HG03108 (cell line): Measurements from ENCODE around the gene TNNI3K.

Experiments used
- ATAC-seq: cut with Tn5 transposase; IDR thresholded peaks from one replicate; pipeline ENCODE4 v1.9.1; 2021; ENCODE audit warnings: moderate library complexity; ENCODE audit not compliant: unreplicated experiment

The TNNI3K gene

DNA sequence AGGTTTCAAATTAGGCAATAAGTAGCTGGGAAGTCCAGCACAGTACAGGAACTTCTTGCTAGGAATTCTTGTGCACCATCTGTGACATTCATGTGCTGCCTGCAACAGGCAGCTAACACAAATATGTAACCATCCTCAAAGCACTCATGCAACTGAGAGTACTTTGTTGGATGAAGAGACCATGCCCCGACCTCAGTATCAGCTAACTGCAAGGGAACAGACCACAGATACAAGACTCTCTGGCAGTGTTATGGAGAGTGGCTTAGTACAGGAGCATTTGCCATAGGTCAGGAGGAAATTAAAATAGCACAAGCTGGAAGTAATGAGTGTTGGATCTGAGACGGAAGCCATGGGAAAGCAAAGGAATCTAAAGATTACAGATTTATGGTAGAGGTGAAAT, 153.7 kb downstream of the TNNI3K start:
- ATAC-seq: no peak

DNA sequence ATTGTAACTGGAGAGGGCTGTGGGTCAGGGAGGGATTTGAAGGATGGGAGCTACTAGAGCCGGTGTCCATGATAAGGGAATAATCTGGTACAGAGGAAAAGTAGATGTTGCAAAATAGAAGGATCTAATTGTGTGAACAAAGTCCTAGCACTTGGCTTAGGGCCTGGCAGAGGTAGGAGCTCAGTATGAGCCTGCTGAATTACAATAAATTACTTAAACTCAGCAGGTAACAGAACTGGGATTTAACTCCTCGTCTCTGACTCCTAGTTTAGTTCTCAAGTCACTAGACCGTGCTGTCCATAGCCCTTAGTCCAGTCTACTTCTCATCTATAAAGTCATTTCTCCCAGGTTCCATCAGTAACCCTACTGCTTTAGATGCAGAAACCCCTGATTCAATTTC, 157.0 kb downstream of the TNNI3K start:
- ATAC-seq: no peak

DNA sequence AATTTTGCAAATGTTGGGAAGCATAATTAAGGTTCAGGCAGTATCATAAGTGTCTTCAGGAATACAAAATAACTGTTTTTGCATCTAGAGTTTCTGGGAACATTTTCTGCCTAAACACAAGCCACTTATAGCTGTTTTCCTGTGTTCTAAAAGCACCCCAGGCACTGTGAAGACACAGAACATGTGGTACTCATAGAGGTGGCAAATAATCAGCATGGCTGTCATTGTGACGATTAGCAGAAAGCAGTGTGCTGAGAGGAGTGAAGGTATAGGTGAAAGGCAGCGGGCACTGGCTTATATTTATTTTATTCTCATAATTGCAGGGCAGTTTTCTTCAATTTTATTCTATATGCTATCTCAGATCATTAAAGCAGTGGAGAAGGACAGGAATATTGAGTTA, 157.7 kb downstream of the TNNI3K start:
- ATAC-seq: no peak

DNA sequence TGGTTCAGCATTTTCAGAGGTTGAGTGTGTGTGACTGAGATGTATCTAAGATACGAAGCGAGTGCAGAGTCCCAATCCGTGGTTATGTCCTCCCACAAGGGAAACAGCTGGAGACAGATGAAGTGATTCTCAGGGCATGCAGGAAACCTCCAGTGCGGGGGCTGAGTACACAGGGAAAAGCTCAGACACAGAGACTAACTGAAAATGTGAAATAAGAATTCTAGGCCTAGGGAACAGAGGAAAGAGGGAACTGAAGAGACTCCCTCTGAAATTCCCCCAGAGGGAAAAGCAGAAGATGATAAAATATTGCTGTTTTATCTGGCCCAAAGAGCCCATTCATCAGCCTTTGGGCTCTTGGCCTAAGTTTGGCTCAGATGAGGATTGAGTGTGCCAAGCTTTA, 160.4 kb downstream of the TNNI3K start:
- ATAC-seq: no peak

DNA sequence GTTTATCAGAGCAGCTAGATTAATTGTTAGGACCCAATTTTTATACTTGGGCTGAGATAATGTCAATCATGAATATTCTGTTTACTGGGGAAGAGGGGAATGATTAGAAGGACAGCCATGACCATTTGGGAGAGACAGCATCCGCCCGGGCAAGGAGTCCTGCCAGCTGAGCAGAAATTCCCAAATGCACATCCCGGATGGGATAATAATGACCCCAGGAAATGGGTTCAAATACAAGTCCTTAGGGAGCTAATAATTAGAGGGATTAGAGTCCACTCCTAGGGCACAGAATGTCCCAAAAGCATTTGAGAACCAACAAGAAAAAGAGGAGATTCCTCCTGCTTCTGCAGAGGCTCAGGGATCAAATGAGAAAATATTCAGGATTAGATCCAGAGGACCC, 161.3 kb downstream of the TNNI3K start:
- ATAC-seq: no peak

DNA sequence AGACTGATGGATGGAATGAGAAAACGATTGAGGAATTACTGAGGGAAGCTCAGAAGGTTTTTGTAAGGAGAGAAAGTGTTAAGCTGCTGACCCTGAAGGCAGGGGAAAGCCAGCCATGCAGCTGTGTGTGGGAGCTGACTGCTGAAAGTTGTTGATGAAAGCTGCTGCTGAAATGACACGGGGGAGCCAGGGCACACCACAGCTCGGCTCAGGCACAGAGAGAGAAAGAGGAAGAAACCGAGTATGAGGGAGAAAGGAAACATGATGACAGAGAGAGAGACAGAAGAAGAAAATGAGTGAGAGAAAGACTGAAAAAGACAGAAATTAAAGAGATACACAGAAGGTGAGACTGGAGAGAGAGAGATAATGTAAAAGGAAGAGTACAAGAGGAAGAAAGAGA, 161.7 kb downstream of the TNNI3K start:
- ATAC-seq: no peak

DNA sequence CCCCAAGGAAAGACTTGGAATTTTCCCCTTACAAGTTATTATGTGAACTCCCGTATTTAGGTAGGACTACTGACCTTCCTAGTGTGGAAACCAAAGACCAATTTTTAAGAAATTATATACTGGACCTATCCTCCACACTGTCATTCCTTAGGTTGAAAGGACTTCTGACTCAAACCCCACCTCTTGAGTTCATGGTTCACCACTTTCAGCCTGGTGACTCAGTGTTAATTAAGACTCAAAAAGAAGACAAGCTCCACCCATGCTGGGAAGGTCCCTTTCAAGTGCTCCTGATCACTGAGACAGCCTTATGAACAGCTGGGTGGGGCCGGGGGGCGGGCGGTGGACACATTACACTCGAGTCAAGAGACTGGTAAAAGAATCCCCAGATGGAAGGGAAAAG, 164.1 kb downstream of the TNNI3K start:
- ATAC-seq: peak; percentile 49

DNA sequence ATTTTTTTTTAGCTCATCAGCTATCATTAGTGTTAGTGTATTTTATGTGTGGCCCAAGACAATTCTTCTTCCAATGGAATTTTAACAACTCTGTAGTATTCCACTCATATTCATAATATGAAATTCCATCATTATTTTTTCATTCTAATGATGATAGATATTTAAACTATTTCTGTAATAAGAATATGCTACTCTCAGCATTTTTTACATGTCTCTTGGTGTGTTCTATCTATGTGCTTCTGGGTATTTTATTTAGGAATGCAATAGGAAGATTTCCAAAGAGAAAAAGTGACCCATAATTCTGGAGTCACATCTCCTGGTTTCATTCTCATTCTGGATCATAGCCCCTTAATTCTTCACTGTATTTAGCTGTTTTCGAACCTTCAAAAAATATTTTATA, 167.7 kb downstream of the TNNI3K start:
- ATAC-seq: no peak

DNA sequence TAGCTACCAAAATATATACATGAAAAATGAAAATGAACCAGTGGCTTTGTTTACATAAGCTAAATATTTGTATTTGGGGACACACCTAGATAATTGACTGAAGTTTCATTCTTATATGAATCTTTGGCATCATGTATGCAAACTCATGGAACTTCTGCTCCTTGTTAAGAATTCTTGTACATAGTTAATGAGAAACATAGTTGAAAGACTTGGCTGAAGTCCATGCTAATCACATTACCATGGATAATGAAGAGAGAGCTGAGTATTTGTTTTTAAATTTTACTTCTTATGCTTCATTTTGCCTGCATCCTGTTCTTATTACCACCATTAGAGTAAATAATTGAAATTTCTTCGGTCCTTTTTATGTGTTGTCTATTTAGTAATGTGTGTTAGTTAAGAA, 168.4 kb downstream of the TNNI3K start:
- no peak for ATAC-seq

DNA sequence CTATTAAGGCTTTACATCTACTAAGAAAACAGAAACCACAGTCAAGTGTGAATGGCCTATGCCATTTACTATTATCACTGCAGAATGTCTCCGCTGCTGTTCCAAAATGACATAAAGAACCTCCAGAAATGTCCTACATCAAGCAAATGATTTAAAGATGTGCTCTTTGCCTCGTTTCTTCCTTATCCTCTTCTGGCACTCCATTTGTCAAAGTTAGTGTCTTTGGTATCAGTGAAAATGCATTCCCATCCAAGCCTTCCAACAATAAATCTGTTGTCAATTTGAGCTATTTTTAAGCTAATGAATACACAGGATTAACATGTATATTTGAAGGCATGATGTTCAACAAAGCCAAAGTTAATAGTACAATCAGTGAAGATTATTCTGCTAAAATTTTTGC, 171.6 kb downstream of the TNNI3K start:
- no peak for ATAC-seq

DNA sequence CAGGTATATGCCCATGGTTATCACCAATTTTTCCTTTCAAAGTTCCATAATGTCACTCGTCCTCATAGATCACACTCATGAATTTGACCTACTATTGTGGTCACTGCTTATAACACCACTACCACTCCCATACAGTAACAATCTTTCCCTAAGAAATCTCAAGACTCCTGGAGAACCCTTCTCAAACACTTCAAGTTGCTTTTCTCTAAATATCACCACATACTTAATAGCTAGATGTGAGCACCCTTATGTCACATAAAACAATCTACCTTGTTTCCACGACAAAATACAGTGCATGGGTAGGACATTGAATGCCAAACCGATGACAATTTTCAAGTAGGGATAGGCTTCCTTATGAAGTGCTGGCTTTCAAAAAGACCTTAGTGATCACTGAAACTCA, 172.7 kb downstream of the TNNI3K start:
- ATAC-seq: no peak

DNA sequence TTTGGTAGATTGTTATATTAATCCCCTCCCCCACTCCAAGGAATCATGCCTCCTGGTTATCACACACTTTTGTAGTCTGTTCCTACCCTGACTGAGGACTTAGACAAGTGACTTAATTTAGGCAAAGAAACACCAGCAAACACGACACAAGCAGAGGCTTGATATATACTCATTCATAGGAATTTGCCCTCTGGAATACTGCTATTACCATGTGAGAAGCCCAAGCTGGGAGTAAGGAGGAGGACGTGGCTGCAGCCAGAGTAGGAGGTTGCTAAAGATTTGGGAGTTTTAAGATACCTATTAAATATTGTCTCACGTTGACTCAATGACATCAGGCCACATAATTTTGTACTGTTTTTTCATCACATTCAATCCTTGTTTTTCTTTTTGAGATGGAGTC, 177.1 kb downstream of the TNNI3K start:
- no peak for ATAC-seq

DNA sequence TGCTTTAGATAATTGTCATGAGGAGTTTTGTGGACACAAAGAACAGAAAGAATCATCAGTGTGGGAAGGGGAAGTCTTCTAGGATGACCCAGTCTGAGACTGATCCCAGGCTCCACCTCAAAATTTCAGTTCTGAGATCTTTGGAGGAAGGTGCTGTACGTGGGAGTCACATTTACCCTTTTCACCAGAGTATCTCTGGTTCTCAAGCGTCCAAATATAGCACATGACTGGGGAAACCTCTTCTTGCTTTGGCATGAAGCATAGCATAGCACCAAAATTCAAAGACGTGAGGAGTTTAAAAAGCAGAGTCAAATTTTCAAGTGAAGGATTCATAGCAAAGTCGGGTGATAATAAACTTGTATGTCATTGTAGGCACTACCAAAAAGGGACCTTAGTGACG, 180.7 kb downstream of the TNNI3K start:
- no peak for ATAC-seq

DNA sequence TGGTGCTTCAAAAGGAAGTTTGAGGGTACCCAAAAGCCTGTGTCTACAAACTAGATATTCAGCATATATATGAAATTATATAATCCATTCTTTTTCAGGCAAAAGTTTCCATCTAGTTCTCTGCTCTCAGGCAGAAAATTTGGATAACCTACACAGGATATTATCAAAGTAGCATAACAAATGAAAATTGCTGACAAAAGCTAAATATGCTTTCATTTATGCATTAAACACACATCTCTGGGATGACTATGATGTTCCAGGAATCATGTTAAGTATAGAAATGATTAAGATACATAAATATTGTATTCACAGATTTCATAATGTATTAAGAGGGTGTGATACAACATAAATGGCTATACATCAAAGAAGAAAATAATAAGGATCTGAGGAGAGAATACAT, 184.4 kb downstream of the TNNI3K start:
- ATAC-seq: no peak

DNA sequence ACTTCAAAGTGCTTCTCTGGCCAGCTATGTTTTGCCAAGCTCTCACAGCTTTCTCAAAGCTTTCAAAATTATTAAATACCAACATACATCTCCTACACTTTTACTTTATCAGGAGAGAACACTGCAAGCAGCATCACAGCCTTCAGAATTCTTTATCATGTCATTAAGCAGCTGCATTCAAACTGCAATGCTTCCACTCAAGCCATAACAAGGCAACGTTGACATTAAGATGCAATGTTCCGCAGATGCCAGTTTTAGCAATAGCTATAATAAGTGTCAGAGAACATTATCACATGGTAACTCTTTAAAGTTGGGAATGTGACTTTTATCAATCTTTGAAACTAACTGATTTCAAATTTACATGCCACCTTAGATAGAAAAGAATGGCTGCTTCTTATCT, 185.3 kb downstream of the TNNI3K start:
- ATAC-seq: no peak

DNA sequence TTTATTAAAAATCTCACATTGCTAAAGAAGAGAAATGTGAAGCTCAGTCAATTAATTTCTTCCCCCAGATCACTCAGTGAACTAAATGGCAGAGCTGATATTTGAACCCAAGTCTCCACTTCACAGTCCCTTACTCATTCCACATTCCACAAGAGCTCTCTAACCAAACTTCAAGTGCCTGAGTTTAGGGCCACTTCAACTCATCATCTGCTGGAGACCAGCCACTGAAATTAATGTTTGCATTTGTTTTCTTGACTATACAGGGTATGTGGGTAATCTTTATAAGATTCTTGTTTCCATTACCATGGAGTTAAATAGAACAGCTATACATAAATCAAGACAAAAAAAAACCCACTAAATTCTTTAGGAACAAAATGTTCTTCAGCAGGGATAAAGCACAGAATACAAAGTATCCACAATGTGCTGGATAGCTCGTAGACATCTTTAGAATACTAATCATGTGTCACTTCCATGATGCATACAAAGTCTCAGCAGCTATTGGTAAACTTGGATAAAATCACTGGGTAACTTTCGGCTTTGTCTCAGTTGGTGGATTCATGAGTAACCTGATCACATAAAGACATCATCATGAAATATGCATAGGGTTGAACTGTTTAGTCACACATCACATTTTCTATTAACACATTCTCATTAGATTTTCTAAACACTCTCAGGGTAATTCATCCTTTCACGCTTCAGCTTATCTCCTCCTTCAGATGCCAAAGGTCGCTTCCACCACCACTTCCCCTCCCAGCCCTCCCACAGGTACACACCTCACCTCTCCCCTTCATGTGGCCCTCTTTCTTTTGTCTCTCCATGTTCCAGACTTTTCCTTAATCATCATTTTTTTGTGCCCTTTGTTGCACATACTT, 187.5 kb downstream of the TNNI3K start:
- ATAC-seq: no peak

DNA sequence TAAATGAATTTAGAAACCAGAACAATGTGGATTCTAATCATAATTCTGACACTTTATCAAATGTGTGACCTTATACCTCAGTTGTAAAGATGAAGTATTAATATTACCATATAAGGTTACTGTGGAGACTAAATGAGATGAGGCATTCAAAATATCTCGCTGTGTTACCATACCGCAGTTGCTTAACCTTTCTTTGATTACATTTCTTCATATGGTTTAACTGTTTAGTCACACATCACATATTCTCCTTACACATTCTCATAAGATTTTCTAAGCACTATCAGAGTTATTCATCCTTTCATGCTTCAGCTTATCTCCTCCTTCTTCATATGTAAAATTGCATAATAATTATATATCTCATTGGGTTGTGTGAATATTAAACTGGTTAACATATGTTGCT, 188.3 kb downstream of the TNNI3K start:
- no peak for ATAC-seq

DNA sequence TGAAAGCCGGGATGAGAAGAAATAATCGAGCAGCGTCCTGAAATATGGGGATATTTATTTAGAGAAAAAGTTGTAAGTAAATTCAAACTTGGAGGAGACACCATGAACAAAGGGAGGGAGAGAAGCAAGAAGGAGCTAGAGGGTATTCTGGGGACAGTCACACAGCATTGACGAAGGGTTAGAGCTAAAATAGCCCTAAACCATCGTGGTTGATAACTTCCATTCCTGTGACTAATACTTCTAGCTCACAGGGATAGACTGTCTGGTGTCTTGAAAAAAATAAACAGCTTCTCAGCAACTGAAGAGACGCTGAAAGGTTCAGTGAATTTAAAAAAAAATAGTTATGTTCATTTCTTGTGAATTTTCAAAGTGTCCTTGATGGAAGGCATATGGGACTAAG, 190.5 kb downstream of the TNNI3K start:
- no peak for ATAC-seq

DNA sequence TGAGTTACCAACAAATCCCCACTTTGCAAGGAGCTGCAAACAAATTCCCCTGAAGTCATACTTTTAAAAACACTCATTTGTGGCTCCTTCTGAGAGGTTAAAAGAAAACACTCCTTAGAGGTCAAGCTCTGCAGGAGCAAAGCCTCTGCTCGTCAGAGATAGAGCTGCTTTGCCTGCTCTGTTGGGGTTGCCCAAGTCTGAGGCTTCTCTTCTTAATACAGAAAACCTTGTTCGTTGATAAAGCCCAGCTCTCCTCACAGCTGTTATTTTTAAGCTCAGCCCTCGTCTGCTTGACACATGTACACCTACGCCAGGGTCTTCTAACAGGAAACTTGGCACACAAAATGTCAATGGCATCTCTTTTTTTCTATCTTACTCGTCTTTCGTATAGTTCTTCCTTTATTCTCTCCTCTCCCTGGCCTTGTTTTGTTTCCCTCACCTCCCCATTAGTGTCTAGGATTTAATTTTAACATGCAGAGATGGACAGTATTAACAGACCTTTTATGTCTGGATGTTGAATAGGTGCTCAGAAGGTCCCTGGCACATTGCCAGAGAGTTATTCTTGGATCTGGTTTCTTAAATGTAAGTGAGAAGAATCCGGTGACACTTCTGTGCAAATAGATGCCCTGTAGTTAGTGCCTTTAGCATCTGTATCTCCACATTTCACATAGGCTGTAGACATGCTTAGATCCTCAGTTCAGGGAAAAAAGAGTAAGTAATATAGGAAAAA, 191.2 kb downstream of the TNNI3K start:
- ATAC-seq: no peak

DNA sequence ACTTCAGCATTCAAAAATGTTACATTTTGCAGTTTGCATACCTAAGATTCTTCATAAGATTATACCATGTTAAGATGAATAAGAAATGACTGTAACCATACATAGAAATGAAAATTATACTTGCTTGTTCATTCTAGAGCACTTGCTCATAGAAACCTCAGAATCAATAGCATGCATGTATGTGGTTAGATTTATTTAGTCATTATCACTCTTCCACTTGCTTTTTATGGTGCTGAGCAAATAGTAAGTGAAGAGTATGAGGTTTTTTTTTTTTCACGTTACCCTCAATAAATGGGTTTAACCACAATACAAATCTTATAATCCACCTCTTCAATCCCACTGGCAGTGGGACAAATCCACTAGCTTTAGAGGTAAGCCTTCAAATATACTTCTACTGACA, 192.5 kb downstream of the TNNI3K start:
- ATAC-seq: no peak

DNA sequence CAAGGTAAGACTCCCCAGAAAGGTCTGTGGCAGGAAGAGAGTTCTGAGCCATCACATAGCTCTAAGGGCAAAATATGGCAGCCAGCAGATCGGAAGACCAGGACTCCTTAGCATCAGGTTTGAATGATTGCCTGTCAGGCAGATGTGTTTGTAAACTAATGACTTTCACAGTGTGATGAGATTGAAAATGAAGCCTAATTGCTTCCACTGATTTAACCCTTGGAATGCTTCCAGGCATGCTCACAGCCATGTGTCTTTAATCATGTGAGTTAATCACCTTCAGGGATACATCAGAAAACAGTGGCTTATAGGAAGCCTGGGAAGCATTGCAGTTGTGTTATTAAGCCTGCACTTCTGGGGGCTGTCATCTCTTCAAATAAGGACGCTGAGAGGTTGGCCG, 194.4 kb downstream of the TNNI3K start:
- no peak for ATAC-seq

DNA sequence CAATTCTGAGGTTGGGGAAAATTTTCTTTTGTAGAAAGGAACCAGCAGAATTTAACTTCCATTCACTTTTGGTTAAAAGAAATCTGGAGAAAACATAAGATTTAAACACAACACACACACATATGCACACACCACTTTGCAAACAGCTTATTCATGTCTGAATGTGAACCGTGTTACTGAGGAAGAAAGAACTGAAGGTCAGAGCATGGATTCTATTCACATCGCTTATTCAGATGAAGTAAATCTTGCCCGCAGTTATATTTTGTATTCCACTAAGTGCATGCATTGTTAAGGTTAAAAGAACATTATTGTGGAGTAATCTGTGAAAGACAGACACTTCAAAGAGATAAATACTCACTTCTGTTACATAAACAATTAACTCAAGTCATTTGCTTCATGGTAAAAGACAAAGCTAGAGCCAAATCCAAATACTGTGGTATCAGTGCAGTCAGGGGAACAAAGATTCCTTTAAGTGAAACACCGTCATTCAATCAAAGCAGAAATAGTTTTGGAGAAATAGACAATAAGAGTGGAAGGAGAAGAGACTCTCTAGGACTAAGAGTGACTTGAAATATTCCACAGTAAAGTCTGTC, 195.3 kb downstream of the TNNI3K start:
- no peak for ATAC-seq
